NCI-H460 (cell line): Measurements from ENCODE around the gene MDGA2. TPM values are rescaled to one million over a fixed set of nuclear protein-coding genes. Genes with fewer than 3 reads are reported as not detected.

Experiments used
- DNase-seq: peaks from one replicate; pipeline ENCODE4 v3.0.0-alpha.2; 2016; ENCODE audit warnings: low read depth; ENCODE audit errors: extremely low read depth
- total RNA-seq: library from RNA; depleted of rRNA; stranded (reverse); fragments of >200 nt; shearing (Covaris generic); gene quantifications from 2 replicates; pipeline ENCODE4 v1.2.3, GENCODE V29; 2014

Gene MDGA2
- total RNA-seq, 1 experiment from 2014 or later = 0.42 TPM

DNA sequence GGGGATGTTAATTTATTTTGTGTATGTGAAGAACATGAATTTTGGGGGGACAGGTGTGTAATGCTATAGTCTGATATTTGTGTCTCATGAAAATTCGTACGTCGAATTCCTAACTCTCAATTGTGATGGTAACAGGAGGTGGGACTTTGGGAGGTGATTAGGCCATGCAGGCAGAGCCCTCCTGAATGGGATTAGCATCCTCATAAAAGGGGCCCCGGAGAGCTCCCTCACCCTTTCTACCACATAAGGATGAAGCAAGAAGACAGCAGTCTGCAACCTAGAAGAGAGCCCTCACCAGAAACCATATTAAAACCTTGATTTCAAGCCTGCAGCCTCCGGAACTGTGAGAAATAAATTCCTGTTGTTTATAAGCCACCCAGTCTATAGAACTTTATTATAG, 165.4 kb downstream of the MDGA2 start:
- no peak for DNase-seq

DNA sequence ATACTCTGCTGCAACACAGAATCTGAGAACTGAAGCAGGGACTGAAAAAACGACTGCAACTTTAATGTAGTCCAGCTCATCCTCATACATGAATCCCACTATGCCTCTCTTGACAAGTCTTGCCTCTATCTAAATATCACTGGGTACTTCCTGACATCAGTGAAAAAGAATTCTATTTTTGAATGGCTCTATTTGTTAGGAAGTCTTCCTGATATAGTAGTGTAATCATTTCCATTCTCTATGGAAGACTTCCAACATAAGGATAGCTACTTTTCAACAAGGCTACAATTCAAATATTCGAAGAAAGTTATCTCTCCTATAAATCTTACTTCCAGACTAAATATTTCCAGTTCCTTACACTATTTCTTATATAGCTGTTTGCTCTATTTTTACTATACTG, 167.5 kb downstream of the MDGA2 start:
- DNase-seq = no peak

DNA sequence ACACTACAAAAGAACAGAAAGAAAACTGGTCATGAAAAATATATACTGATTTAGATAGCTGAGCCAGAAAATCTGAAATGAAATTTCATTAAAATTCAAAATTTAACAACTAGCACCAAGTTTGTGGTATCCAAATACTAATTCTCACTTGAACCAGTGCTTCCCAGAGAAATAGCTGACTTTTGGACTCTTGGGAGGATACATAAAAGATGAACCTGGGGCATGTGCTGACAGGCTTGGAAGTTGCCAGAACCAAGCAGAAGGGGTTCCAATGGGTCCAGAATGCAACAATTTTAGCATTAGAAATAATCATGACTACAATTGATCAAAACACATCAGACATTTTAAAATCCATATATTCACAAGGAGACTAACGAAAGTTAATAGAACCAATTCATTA, 175.0 kb downstream of the MDGA2 start:
- DNase-seq = no peak

- DNase-seq = no peak
Measured at GRCh38 chr14:47490766-47491165, 184.6 kb downstream of the MDGA2 start.

DNA sequence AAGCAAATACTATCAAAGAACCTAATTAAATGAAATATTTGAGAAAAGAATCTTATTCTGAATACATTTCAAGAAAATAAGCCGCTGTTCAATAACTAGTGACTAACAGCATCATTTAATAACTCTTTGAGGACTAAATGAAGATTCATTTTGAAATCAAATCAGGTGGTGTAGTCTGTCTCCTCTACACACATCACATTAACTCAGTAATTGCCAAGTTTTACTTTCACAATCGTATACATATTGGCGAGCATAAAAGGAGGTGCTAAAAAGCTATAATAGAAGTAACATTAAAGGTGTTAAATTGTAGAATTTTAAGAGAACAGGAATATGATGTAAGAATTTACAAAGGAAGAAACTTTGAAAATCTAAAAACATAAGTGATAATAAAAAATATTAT, 185.1 kb downstream of the MDGA2 start:
- no peak for DNase-seq

- DNase-seq = no peak
Measured at GRCh38 chr14:47485421-47485820, 190.0 kb downstream of the MDGA2 start.

- no peak for DNase-seq
Measured at GRCh38 chr14:47483449-47483848, 192.0 kb downstream of the MDGA2 start.

DNA sequence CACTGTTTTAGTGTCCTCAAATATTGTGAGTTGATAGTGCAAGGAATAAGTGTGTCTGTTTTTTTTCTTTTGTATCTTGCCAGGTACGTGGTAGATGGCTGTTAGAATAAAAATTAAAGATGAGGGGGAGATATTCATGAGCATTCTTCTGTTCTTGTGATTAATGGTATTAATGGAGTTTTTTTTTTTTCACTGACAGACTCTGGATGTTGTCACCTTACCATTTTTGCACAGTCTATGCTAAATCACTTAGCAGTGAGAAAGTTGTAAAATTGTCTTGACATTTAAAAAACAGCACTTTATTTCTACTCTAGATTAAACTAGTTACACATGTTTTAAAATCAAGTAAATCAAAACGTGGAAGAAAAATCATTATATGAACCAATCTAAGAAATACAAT, 204.3 kb downstream of the MDGA2 start:
- DNase-seq = no peak

GRCh38 chr14:47466916-47467315, 208.5 kb downstream of the MDGA2 start:
- no peak for DNase-seq

GRCh38 chr14:47454025-47454424, 221.4 kb downstream of the MDGA2 start:
- DNase-seq = no peak

- no peak for DNase-seq
Measured at GRCh38 chr14:47447076-47447475, 228.3 kb downstream of the MDGA2 start.

GRCh38 chr14:47442211-47442610, 233.2 kb downstream of the MDGA2 start:
- peak; percentile 2 for DNase-seq

- DNase-seq = no peak
Measured at GRCh38 chr14:47439953-47440352, 235.5 kb downstream of the MDGA2 start.

- no peak for DNase-seq
Measured at GRCh38 chr14:47438650-47439140, 236.7 kb downstream of the MDGA2 start.

DNA sequence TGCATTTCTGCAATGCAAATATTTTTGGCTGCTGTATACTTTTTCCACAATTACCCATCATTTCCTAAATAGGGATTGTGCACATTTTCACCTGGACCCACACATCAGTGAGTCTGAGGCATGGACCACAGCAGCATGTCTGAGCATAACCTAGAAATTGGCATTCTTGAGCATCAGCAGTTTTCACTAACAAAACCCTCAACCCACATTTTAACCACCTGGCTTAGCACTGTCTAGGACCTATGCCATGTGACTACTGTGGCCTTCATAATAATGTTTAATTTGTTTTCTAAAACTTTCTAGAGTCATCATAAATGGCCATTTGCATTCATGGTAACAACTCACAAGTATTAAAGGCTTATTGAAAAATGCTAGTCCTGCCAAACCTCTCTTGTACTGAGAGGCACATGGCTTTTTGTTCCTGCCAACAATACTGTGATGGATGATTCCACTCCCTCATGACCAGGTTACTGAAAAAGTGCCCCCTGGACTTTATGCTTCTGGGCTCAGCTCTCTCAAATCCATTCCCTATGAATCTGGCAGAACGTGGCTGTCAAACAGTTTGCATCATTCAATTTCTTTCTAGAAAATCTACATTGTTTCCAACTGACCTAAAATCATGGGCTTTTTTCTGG, 240.0 kb downstream of the MDGA2 start:
- no peak for DNase-seq

GRCh38 chr14:47427629-47428028, 247.8 kb downstream of the MDGA2 start:
- no peak for DNase-seq

- DNase-seq = no peak
Measured at GRCh38 chr14:47425302-47425701, 250.1 kb downstream of the MDGA2 start.

- DNase-seq = no peak
Measured at GRCh38 chr14:47422191-47422590, 253.2 kb downstream of the MDGA2 start.

- no peak for DNase-seq
Measured at GRCh38 chr14:47411523-47411922, 263.9 kb downstream of the MDGA2 start.

DNA sequence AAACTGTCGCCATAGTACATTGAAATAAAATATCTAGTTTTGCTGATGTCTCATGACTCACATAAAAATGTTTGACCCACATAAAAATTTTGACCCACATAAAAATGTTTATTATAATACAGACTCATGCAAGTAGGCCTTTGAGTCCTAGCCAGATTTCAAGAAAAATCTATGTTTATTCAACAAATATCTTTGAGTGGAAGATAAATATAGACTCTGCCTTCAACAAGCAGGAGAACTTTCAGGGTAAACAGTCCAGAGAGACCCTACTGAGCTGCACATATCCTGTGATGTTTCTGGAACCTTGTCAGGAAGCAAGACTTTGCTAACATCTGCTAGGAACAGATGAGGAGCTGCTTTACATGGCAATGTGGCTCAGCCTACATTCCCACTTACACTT, 283.1 kb downstream of the MDGA2 start:
- no peak for DNase-seq

DNA sequence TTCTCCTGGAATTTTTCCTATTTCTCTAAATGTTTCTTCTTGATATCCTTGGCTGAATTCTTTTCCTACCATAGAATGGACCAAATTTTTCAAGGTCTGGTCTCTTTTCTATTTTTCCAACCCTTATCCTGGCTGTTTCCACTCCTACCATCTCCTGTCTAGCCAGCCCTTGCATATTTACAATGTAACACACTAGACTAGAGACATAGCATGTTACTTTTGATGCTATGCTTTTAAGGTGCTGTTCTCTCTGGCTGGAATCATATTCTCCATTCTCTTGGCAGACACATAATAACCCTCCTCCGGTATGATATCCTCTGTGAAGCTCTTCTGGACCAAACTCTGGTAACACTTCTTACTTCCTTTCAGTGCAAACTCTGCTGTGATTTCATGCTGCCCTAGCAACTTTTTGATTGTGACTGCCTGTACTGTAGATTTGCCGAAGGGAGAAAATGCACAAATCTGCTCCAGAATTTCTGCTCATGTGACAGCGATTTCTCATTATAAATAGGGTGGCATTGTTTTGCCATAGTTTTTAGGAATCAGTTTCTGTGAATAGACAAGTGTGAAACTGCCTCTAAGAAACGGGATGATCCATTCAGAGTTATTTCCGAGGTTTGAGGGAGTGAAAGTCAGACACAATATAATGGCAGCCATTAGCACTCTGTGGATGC, 284.4 kb downstream of the MDGA2 start:
- no peak for DNase-seq

DNA sequence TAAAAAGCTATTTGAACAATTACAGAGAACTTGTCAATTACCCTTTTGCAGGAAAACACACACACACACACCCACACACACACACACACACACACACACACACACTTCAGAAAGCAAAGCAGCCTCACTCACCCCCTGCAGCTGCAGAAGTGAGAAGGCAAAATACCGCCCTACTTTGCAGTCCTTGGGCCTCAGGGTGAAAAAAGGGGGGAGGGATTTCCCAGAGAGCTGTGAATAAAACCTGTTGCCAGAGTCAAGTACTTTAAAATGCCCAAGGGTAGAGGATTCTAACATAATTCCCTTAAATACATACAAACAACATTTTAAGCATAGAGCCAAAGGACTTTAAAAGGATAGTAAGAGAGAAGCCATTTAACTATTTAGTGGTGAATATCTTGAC, 285.9 kb downstream of the MDGA2 start:
- no peak for DNase-seq

GRCh38 chr14:47366006-47366405, 309.4 kb downstream of the MDGA2 start:
- no peak for DNase-seq
